WTC11 (cell line): ENCODE measurements around the gene ARSK.

Experiments
- CTCF ChIP-seq: fragments of 200-600 bp; IDR thresholded peaks from 2 replicates; pipeline ENCODE4 v1.8.0; 2022; ENCODE audit warnings: antibody characterized with exemption
- E2F5 ChIP-seq: sonication (generic); formaldehyde crosslinking; IDR thresholded peaks from 2 replicates; pipeline ENCODE4 v1.8.1; 2022; ENCODE audit warnings: mild to moderate bottlenecking, moderate library complexity, missing genetic modification reagents
- ETV6 ChIP-seq: sonication (generic); formaldehyde crosslinking; IDR thresholded peaks from 2 replicates; pipeline ENCODE4 v1.8.1; 2022; ENCODE audit warnings: mild to moderate bottlenecking, missing genetic modification reagents
- FOXP1 ChIP-seq: sonication (generic); formaldehyde crosslinking; IDR thresholded peaks from 2 replicates; pipeline ENCODE4 v1.8.0; 2022; ENCODE audit warnings: missing genetic modification reagents, mild to moderate bottlenecking, moderate library complexity, borderline replicate concordance
- TEAD1 ChIP-seq: sonication (generic); formaldehyde crosslinking; IDR thresholded peaks from 2 replicates; pipeline ENCODE4 v1.8.0; 2022; ENCODE audit warnings: mild to moderate bottlenecking, missing genetic modification reagents
- ZNF219 ChIP-seq: sonication (generic); formaldehyde crosslinking; IDR thresholded peaks from 2 replicates; pipeline ENCODE4 v1.8.0; 2023; ENCODE audit warnings: missing genetic modification reagents, mild to moderate bottlenecking, borderline replicate concordance
- ZNF416 ChIP-seq: fragments of 250-450 bp; sonication (Bioruptor Pico); IDR thresholded peaks from 2 replicates; pipeline ENCODE4 v1.9.0; 2021; ENCODE audit warnings: mild to moderate bottlenecking, inconsistent platforms

GRCh38 chr5:95591490-95591901 is 36.6 kb downstream of the ARSK start:
- TF ChIP-seq ETV6 (no peak), CTCF (no peak), FOXP1 (CRISPR knock-in tag) (no peak), ZNF219 (CRISPR knock-in tag) (no peak), ZNF416 (no peak), E2F5 (no peak), TEAD1 (no peak)
